HEK293 (cell line): ENCODE data around the gene NGF.

Experiments
- CTCF ChIA-PET: fragments of 350-600 bp; formaldehyde crosslinking; extraction: SDS; loops from one replicate; lab custom pipeline; 2021; ENCODE audit warnings: antibody characterized with exemption; lab: Yijun Ruan, JAX
- POLR2A ChIA-PET: fragments of 300-600 bp; formaldehyde crosslinking; extraction: SDS; loops from one replicate; lab custom pipeline; 2020; ENCODE audit warnings: antibody characterized with exemption, inconsistent platforms; lab: Yijun Ruan, JAX
- H3K27ac ChIP-seq: fragments of 200-500 bp; sonication (Bioruptor generic); 2 replicates; pipeline ENCODE4 v1.5.1; 2014; ENCODE audit warnings: low read depth, low read length, control low read depth, inconsistent platforms; ENCODE audit errors: extremely low read depth
- H3K36me3 ChIP-seq, 2 experiments: fragments of 200-500 bp in 1 of 2; sonication (Bioruptor generic) in 1 of 2; 1 replicate in 1 of 2; 2 replicates in 1 of 2; pipeline ENCODE4 v1.5.1; 2014 to 2017; ENCODE audit warnings: inconsistent platforms in 2 of 2, low read length in 2 of 2; ENCODE audit not compliant: control insufficient read depth in 2 of 2, insufficient read depth in 1 of 2
- H3K4me1 ChIP-seq: fragments of 200-500 bp; sonication (Bioruptor generic); 2 replicates; pipeline ENCODE4 v1.5.1; 2014; ENCODE audit warnings: mild to moderate bottlenecking, low read length, inconsistent platforms; ENCODE audit not compliant: control insufficient read depth, insufficient read depth
- H3K4me3 ChIP-seq: 2 replicates; pipeline ENCODE4 v1.5.1; 2011; ENCODE audit warnings: low read depth, mild to moderate bottlenecking, control low read depth, low read length, moderate library complexity
- H3K9me3 ChIP-seq: fragments of 200-500 bp; sonication (Bioruptor generic); 2 replicates; pipeline ENCODE4 v1.5.1; 2014; ENCODE audit warnings: low read depth, low read length, inconsistent platforms; ENCODE audit not compliant: control insufficient read depth, insufficient read depth
- GLIS2 ChIP-seq: fragments of 450-650 bp; formaldehyde crosslinking; IDR thresholded peaks from 2 replicates; pipeline ENCODE4 v1.5.1; 2016; ENCODE audit warnings: missing biosample characterization, missing genetic modification characterization
- HIC1 ChIP-seq: fragments of 450-650 bp; formaldehyde crosslinking; IDR thresholded peaks from 2 replicates; pipeline ENCODE4 v1.5.1; 2016; ENCODE audit warnings: missing biosample characterization, missing genetic modification characterization
- KLF17 ChIP-seq: fragments of 450-650 bp; formaldehyde crosslinking; IDR thresholded peaks from 2 replicates; pipeline ENCODE4 v1.5.1; 2016; ENCODE audit warnings: missing biosample characterization, missing genetic modification characterization
- OSR2 ChIP-seq: fragments of 450-650 bp; formaldehyde crosslinking; IDR thresholded peaks from 2 replicates; pipeline ENCODE4 v1.5.1; 2016; ENCODE audit warnings: missing biosample characterization, missing genetic modification characterization
- REPIN1 ChIP-seq: fragments of 450-650 bp; formaldehyde crosslinking; IDR thresholded peaks from 2 replicates; pipeline ENCODE4 v1.5.1; 2017; ENCODE audit warnings: missing biosample characterization, missing genetic modification characterization, low read depth
- ZFHX2 ChIP-seq: fragments of 450-650 bp; formaldehyde crosslinking; conservative IDR thresholded peaks from 2 replicates; pipeline ENCODE4 v1.5.1; 2016; ENCODE audit warnings: missing biosample characterization, missing genetic modification characterization
- ZIC2 ChIP-seq: fragments of 450-650 bp; formaldehyde crosslinking; IDR thresholded peaks from 2 replicates; pipeline ENCODE4 v1.5.1; 2016; ENCODE audit warnings: missing biosample characterization, missing genetic modification characterization
- ZNF266 ChIP-seq: fragments of 450-650 bp; formaldehyde crosslinking; IDR thresholded peaks from 2 replicates; pipeline ENCODE4 v1.5.1; 2016; ENCODE audit warnings: missing biosample characterization, missing genetic modification characterization, low read depth
- ZNF311 ChIP-seq: fragments of 450-650 bp; formaldehyde crosslinking; IDR thresholded peaks from 2 replicates; pipeline ENCODE4 v1.5.1; 2017; ENCODE audit warnings: missing biosample characterization, missing genetic modification characterization, borderline replicate concordance
- ZNF341 ChIP-seq: fragments of 450-650 bp; formaldehyde crosslinking; IDR thresholded peaks from 2 replicates; pipeline ENCODE4; 2016; ENCODE audit warnings: low read depth, missing biosample characterization, missing genetic modification characterization
- ZNF362 ChIP-seq: fragments of 450-650 bp; formaldehyde crosslinking; IDR thresholded peaks from 2 replicates; pipeline ENCODE4 v1.5.1; 2016; ENCODE audit warnings: missing biosample characterization, missing genetic modification characterization
- ZNF510 ChIP-seq: fragments of 450-650 bp; formaldehyde crosslinking; IDR thresholded peaks from 2 replicates; pipeline ENCODE4 v1.5.1; 2018; ENCODE audit warnings: mild to moderate bottlenecking, missing genetic modification characterization, missing biosample characterization; ENCODE audit not compliant: insufficient replicate concordance
- ZNF549 ChIP-seq: fragments of 450-650 bp; IDR thresholded peaks from 2 replicates; pipeline ENCODE4 v1.5.1; 2018; ENCODE audit warnings: missing biosample characterization, missing genetic modification characterization, mild to moderate bottlenecking, inconsistent platforms, moderate library complexity
- ZNF76 ChIP-seq: fragments of 450-650 bp; formaldehyde crosslinking; IDR thresholded peaks from 2 replicates; pipeline ENCODE4; 2016; ENCODE audit warnings: low read depth, missing biosample characterization, missing genetic modification characterization, borderline replicate concordance

Gene NGF

DNA sequence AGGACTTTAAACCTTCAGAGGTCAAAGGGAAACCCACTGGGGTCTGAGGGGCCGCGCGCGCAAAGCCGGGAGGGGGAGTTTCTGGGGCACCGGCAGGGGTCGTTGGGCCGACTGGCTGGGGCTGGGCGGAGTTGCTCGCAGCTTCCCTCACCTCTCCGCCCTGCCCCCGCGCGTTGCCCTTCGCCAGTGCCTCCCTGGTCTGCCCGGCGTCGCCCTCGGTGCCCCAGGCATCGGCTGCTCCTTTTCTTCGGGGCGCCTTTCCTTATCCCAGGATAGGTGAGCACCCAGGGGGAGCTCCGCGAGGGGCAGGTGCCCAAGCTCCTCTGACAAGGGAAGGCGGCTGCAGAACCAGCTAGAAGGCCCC lies 390 bp upstream of the NGF start:
- CTCF ChIA-PET, result interaction anchor here (0.6 to 1.2 kb wide), 5 partner anchors 38 to 132 kb away, joined by 3 to 4 read pairs (median 3); no protein-coding TSS in a partner anchor
- TF ChIP-seq ZFHX2 (tag by site-specific recombination) (no peak), ZNF549 (tag by site-specific recombination) (no peak), REPIN1 (no peak)
- TF ChIP-seq, all 188 proteins: peak for 0
- no peaks in the 10 kb centered on the region for H3K36me3 ChIP-seq
- no peaks in the 10 kb centered on the region for H3K9me3 ChIP-seq
- H3K4me1 ChIP-seq, result no peaks in the 10 kb centered on the region
- POLR2A ChIA-PET, result interaction anchor here (0.5 to 2.1 kb wide), 10 partner anchors 9 to 198 kb away, joined by 4 to 9 read pairs (median 6); no protein-coding TSS in a partner anchor
- H3K27ac ChIP-seq, result no peak overlapping the region
- H3K4me3 ChIP-seq, result no peak overlapping the region

GRCh38 chr1:115337276-115337632 lies 795 bp downstream of the NGF start:
- TF ChIP-seq ZNF266 (tag by site-specific recombination), result no peak
- TF ChIP-seq KLF17 (tag by site-specific recombination), result 0 out of 2 replicates have a peak, but pooled peaks have one; percentile 12
- no peak for TF ChIP-seq HIC1 (tag by site-specific recombination)
- no peak for TF ChIP-seq ZNF311
- TF ChIP-seq, all 188 proteins: peak for 1
- Histone ChIP-seq H3K27ac (peak overlapping the region; percentile 3; the same call in 1 of the 2 replicates), H3K4me1 (no peaks in the 10 kb centered on the region), H3K9me3 (no peaks in the 10 kb centered on the region), H3K4me3 (peak overlapping the region; percentile 67), H3K36me3 (no peaks in the 10 kb centered on the region)
- ChIA-PET POLR2A (interaction anchor here (0.7 to 2.0 kb wide), 9 partner anchors 10 to 196 kb away, joined by 3 to 9 read pairs (median 5); no protein-coding TSS in a partner anchor), CTCF (interaction anchor here (0.5 to 0.7 kb wide), 3 partner anchors 20 to 258 kb away, joined by 3 read pairs; no protein-coding TSS in a partner anchor)

DNA sequence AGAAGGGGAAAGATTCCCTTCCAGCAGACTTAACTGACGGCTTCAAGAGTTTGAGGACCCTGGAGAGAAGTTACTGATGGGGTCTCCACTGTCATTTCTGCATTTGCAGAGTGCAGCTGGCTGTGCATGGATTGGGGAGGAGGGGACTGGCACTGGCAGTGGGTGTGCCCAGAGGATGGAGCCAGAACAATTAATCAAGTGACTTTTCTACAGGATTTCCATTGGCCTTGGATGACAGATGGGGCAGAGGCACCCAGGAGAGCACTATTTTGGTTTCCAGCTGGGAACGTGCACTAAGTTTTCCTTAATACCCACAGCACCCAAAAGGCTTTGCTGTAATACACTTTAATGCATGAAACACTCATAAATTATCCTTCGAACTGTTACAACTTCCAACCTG lies 1.3 kb downstream of the NGF start:
- Histone ChIP-seq H3K27ac (no peak overlapping the region), H3K4me3 (no peak overlapping the region), H3K9me3 (no peaks in the 10 kb centered on the region), H3K4me1 (no peaks in the 10 kb centered on the region), H3K36me3 (no peaks in the 10 kb centered on the region)
- ChIA-PET CTCF (interaction anchor here (0.5 to 0.7 kb wide), 2 partner anchors 19 to 197 kb away, joined by 3 read pairs; no protein-coding TSS in a partner anchor), POLR2A (interaction anchor here (1.8 to 2.0 kb wide), 3 partner anchors 9 to 19 kb away, joined by 5 to 9 read pairs (median 7); no protein-coding TSS in a partner anchor)
- TF ChIP-seq ZNF76 (tag by site-specific recombination), result no peak
- peak; percentile 47; the same call in 1 of the 2 replicates for TF ChIP-seq ZIC2 (tag by site-specific recombination)
- TF ChIP-seq ZNF510 (tag by site-specific recombination), result no peak

GRCh38 chr1:115332813-115333608 lies 5.0 kb downstream of the NGF start:
- POLR2A ChIA-PET, result interaction anchor here (0.7 kb wide), 2 partner anchors 8 to 20 kb away, joined by 6 to 8 read pairs; no protein-coding TSS in a partner anchor
- H3K36me3 ChIP-seq, result no peaks in the 10 kb centered on the region
- H3K9me3 ChIP-seq, result no peaks in the 10 kb centered on the region
- CTCF ChIA-PET, result interaction anchor here (0.6 to 1.3 kb wide), 4 partner anchors 12 to 1540 kb away, joined by 3 to 5 read pairs (median 4); no protein-coding TSS in a partner anchor
- no peak overlapping the region for H3K27ac ChIP-seq
- H3K4me1 ChIP-seq, result no peaks in the 10 kb centered on the region
- no peak overlapping the region for H3K4me3 ChIP-seq
- TF ChIP-seq OSR2 (tag by site-specific recombination) (peak; percentile 42; the same call in 1 of the 2 replicates), ZNF341 (tag by site-specific recombination) (0 out of 2 replicates have a peak, but pooled peaks have one; percentile 14), ZNF362 (0 out of 2 replicates have a peak, but pooled peaks have one; percentile 46), GLIS2 (tag by site-specific recombination) (no peak)
